IPS DF 6.9 (cell line): ENCODE data around the gene SH3BP4.
A peak's percentile ranks its signal among the peaks of the same experiment; 100 is the strongest.

ENCODE experiments used
- DNase-seq: peaks from one replicate; pipeline ENCODE4 v3.0.0-alpha.2; 2013; ENCODE audit warnings: low read depth, low spot score
- H3K27ac ChIP-seq: one replicate; pipeline ENCODE4 v1.5.1; 2013; ENCODE audit warnings: low read length, control low read depth
- H3K27me3 ChIP-seq: 2 replicates; pipeline ENCODE4 v1.6.1; 2013; ENCODE audit warnings: mild to moderate bottlenecking, low read length; ENCODE audit not compliant: control insufficient read depth, insufficient read depth
- H3K36me3 ChIP-seq: 2 replicates; pipeline ENCODE4 v1.6.1; 2013; ENCODE audit warnings: low read length; ENCODE audit not compliant: control insufficient read depth, insufficient read depth
- H3K4me1 ChIP-seq: 2 replicates; pipeline ENCODE4 v1.6.1; 2013; ENCODE audit warnings: low read length; ENCODE audit not compliant: control insufficient read depth, insufficient read depth
- H3K4me3 ChIP-seq: 2 replicates; pipeline ENCODE4 v1.5.1; 2013; ENCODE audit warnings: mild to moderate bottlenecking, low read length
- H3K9me3 ChIP-seq: 2 replicates; pipeline ENCODE4 v1.6.1; 2013; ENCODE audit warnings: low read length, inconsistent platforms; ENCODE audit not compliant: control insufficient read depth, insufficient read depth
- WGBS: extraction: QIAGEN DNeasy Blood & Tissue Kit; methylation state at CpG from one replicate; pipeline ENCODE4 v1.1.7; 2013; ENCODE audit warnings: mixed read lengths, missing lambda C conversion rate; ENCODE audit not compliant: insufficient read length, insufficient coverage; 5-methylcytosine and 5-hydroxymethylcytosine counted together

Gene SH3BP4

DNA sequence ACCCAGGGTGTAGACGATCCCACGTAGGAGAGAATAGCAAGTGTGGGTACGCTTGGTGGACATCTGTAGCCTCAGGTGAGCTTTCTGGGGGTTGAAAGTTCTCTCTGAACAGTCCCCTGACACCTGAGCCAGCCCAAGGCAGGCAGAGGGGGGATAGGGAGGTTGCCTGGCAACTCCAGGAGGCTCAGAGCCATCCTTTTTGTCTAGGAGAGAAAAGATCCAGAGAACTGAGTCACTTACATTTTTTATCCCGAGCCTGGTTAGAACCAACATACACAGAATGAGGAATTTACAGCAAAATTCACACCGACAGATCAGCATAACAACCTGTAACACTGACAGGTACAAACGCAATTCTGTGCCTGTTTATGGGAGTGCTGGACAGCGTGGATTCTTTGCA, 113.2 kb downstream of the SH3BP4 start:
- WGBS: no CpG with 5 or more reads among the region's 7 CpGs
- Histone ChIP-seq H3K27me3 (no peaks in the 10 kb centered on the region), H3K4me1 (peaks cover 3% of the 10 kb centered on the region; the same call in 1 of the 2 replicates), H3K9me3 (no peaks in the 10 kb centered on the region), H3K27ac (no peak overlapping the region), H3K36me3 (no peaks in the 10 kb centered on the region), H3K4me3 (no peak overlapping the region)
- no peak for DNase-seq

- no peaks in the 10 kb centered on the region for H3K36me3 ChIP-seq
- peaks cover 3% of the 10 kb centered on the region; the same call in 1 of the 2 replicates for H3K4me1 ChIP-seq
- no peak overlapping the region for H3K4me3 ChIP-seq
- no peak overlapping the region for H3K27ac ChIP-seq
- H3K9me3 ChIP-seq: no peaks in the 10 kb centered on the region
- WGBS: no CpG with 5 or more reads among the region's 4 CpGs
- DNase-seq: no peak
- H3K27me3 ChIP-seq: no peaks in the 10 kb centered on the region
These were observed 114.7 kb downstream of the SH3BP4 start for GRCh38 chr2:235066490-235066889.

DNA sequence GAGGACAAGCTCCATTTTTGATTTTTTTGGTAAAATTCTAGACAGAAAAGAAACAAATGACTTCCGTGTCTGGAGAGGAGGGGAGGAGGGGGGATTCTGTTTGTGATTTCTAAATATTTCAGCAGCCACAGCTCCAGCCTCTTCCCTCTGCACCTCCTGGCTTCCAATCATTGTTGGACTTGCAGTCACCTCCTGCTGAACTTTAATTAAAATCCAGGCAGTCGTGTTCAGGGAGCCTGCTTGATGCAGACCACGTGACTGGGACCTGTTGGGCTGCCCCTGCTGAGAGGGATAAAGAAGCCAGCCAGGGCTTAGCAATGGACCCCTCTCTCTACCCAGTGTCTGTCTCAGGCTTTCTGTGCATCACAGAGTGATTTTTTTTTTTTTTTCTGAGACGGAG, 115.1 kb downstream of the SH3BP4 start:
- no peak overlapping the region for H3K27ac ChIP-seq
- DNase-seq: no peak
- H3K4me1 ChIP-seq: peaks cover 3% of the 10 kb centered on the region; the same call in 1 of the 2 replicates
- no peaks in the 10 kb centered on the region for H3K9me3 ChIP-seq
- WGBS: no CpG with 5 or more reads among the region's 4 CpGs
- no peaks in the 10 kb centered on the region for H3K27me3 ChIP-seq
- H3K4me3 ChIP-seq: no peak overlapping the region
- no peaks in the 10 kb centered on the region for H3K36me3 ChIP-seq

DNA sequence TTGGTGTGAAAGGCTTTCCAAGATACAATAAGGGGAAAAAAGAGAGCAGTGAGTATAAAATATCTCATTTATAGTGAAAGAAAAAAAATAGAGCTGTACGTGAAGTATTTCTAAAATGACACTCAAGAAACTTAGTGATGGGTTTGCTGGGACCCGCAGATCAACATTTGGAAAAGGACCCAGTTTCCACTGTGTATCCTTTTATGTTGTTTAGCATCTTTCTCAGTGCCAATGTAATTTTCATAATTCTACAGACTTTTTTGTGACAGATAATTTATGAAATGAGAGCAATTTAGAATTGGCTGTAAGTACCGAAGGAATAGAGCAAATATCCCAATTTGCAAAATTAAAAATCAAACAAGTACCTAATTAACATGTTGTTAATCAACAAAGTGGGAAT, 116.9 kb downstream of the SH3BP4 start:
- no peak for DNase-seq
- Histone ChIP-seq H3K4me3 (no peak overlapping the region), H3K36me3 (no peaks in the 10 kb centered on the region), H3K27ac (no peak overlapping the region), H3K9me3 (no peaks in the 10 kb centered on the region), H3K27me3 (no peaks in the 10 kb centered on the region), H3K4me1 (peaks cover 3% of the 10 kb centered on the region; the same call in 1 of the 2 replicates)
- no CpG with 5 or more reads among the region's 3 CpGs for whole genome bisulfite sequencing

GRCh38 chr2:235070063-235070706, 118.4 kb downstream of the SH3BP4 start:
- Histone ChIP-seq H3K4me3 (no peak overlapping the region), H3K27ac (no peak overlapping the region), H3K4me1 (peaks cover 3% of the 10 kb centered on the region; the same call in 1 of the 2 replicates), H3K36me3 (no peaks in the 10 kb centered on the region), H3K27me3 (no peaks in the 10 kb centered on the region), H3K9me3 (no peaks in the 10 kb centered on the region)
- DNase-seq: peak; percentile 18

DNA sequence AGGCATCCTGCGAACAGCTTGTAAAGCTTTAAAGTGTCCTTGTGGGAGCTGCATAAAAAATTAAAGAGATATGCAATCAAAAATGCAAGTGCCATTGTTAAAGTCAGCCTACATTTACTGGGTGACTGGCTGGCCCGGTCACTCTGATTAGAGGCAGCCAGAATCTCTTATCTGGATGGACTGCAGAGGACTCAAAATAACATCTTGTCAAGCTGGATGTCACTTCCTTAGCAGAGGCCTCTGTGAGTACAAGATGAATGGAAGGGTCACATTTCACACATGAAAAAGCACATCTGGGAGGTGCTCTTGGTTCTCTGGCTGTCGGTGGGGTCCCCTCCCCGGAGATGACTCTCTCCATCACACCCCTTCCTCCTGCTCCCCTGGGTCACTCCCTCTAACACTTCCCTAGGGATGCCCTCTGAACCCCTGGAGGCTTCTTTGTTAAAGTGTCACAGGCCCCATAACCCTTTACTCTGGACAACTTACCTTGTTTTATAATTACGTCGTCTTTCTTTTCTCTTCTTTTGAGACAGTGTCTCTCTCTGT, 122.1 kb downstream of the SH3BP4 start:
- no peak for DNase-seq
- Histone ChIP-seq H3K4me1 (peaks cover 4% of the 10 kb centered on the region; the same call in 1 of the 2 replicates), H3K4me3 (no peak overlapping the region), H3K36me3 (no peaks in the 10 kb centered on the region), H3K27me3 (no peaks in the 10 kb centered on the region), H3K9me3 (no peaks in the 10 kb centered on the region), H3K27ac (no peak overlapping the region)
- no CpG with 5 or more reads among the region's 6 CpGs for WGBS

GRCh38 chr2:235077046-235077445, 125.2 kb downstream of the SH3BP4 start:
- H3K9me3 ChIP-seq: no peaks in the 10 kb centered on the region
- WGBS: no CpG with 5 or more reads among the region's 5 CpGs
- no peak overlapping the region for H3K4me3 ChIP-seq
- no peaks in the 10 kb centered on the region for H3K36me3 ChIP-seq
- peaks cover 1% of the 10 kb centered on the region; the same call in 1 of the 2 replicates for H3K4me1 ChIP-seq
- no peak overlapping the region for H3K27ac ChIP-seq
- DNase-seq: no peak
- no peaks in the 10 kb centered on the region for H3K27me3 ChIP-seq

- no peak overlapping the region for H3K27ac ChIP-seq
- H3K4me1 ChIP-seq: peaks cover 1% of the 10 kb centered on the region; the same call in 1 of the 2 replicates
- no peak overlapping the region for H3K4me3 ChIP-seq
- DNase-seq: no peak
- no peaks in the 10 kb centered on the region for H3K36me3 ChIP-seq
- WGBS: no CpG with 5 or more reads among the region's 4 CpGs
- H3K9me3 ChIP-seq: no peaks in the 10 kb centered on the region
- H3K27me3 ChIP-seq: no peaks in the 10 kb centered on the region
These were observed 126.4 kb downstream of the SH3BP4 start for GRCh38 chr2:235078182-235078581.

GRCh38 chr2:235078914-235079472, 127.2 kb downstream of the SH3BP4 start:
- H3K27ac ChIP-seq: no peak overlapping the region
- WGBS: 98% methylated on average over 5 of the region's 8 CpGs
- H3K27me3 ChIP-seq: no peaks in the 10 kb centered on the region
- no peaks in the 10 kb centered on the region for H3K36me3 ChIP-seq
- peaks cover 1% of the 10 kb centered on the region; the same call in 1 of the 2 replicates for H3K4me1 ChIP-seq
- no peak for DNase-seq
- H3K9me3 ChIP-seq: no peaks in the 10 kb centered on the region
- H3K4me3 ChIP-seq: no peak overlapping the region

DNA sequence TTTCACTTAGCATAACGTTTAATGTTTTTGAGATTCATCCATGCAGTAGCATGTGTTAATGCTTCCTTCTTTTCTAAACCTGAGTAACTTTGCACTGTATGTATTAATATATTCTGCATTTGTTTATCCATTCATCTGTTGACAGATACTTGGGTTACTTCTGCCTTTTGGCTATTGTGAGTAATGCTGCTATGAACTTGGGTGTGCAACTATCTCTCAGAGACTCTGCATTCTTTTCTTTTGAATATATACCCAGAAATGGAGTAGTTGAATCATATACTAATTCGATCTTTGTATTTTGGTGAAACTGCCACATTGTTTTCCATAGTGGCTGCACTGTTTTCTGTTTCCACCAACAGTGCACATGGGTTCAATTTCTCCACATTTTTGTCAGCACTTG, 128.3 kb downstream of the SH3BP4 start:
- Histone ChIP-seq H3K36me3 (no peaks in the 10 kb centered on the region), H3K4me3 (no peak overlapping the region), H3K4me1 (peaks cover 1% of the 10 kb centered on the region; the same call in 1 of the 2 replicates), H3K27ac (no peak overlapping the region), H3K9me3 (no peaks in the 10 kb centered on the region), H3K27me3 (no peaks in the 10 kb centered on the region)
- WGBS: no CpG with 5 or more reads among the region's 2 CpGs
- DNase-seq: no peak
